ENCODE measurements around the gene CGNL1.

Gene CGNL1

GRCh38 chr15:57328897-57329296, 47.4 kb upstream of the CGNL1 start:
- H3K79me2 ChIP-seq (ENCODE audit: low read length) = no peaks in the 10 kb centered on the region

DNA sequence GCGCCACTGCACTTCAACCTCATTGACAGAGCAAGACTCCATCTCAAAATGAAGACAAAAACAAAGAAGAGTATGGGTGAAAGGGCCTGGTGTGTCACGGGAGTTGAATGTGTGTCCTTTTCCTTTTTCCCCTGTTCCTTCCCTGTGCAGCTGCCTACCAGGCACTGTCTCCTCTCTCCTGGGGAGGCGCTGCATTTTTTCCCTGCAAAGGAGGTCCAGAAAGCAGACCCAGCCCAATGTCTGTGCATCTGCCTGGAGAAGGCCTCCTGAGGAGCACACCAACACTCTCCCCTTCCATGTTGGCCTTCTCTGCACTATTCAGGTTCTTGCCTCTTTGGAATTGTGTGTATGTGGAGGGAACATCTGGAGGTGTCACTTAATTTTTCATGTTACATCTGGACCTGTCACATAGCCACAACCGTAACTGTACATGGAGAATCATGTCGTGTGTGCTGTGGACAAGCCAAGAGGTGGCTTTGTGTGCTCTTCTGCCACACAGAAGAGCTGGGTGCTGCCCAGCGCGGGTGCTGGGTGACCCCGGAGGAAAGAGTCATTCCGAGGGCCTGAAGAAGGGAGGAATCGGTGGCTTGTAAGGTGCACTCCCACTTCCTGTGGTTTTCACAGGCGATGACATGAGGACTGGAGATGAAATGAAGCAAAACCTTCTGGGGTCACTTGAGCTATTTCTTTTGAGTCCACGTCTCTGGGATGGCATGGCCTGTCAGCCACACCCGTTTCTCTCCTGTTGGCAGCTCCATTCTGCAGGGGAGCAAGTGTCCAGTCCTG, 46.5 kb upstream of the CGNL1 start:
- H4K20me1 ChIP-seq (ENCODE audit: insufficient read depth, low read length) = no peaks in the 10 kb centered on the region
- H3K27me3 ChIP-seq (ENCODE audit: low read depth, low read length) = peaks cover 20% of the 10 kb centered on the region
- H3K4me2 ChIP-seq (ENCODE audit: low read length) = no peak overlapping the region
- H3K27ac ChIP-seq (ENCODE audit: low read length) = no peak overlapping the region
- no peaks in the 10 kb centered on the region for H3K4me1 ChIP-seq (ENCODE audit: low read length)
- H2AFZ ChIP-seq (ENCODE audit: low read depth, low read length) = no peak overlapping the region
- no peak overlapping the region for H3K9ac ChIP-seq (ENCODE audit: low read length)
- no peaks in the 10 kb centered on the region for H3K9me3 ChIP-seq (ENCODE audit: insufficient read depth, low read length)
- H3K79me2 ChIP-seq (ENCODE audit: low read length) = no peaks in the 10 kb centered on the region
- no peak overlapping the region for H3K4me3 ChIP-seq (ENCODE audit: low read length)
- TF ChIP-seq EZH2phosphoT487 (IDR thresholded peaks at IDR 0.05; ENCODE audit: low read depth) (no peak), CTCF (IDR thresholded peaks at IDR 0.05; ENCODE audit: low read depth, low read length) (no peak)
- no peaks in the 10 kb centered on the region for H3K36me3 ChIP-seq (replicated peaks; ENCODE audit: low read depth, low read length)

More at GRCh38 chr15:57328897-57329296, 47.4 kb upstream of the CGNL1 start:
- Histone ChIP-seq H3K4me3 (ENCODE audit: low read length) (no peak overlapping the region), H2AFZ (ENCODE audit: low read depth, low read length) (no peak overlapping the region), H3K9ac (ENCODE audit: low read length) (no peak overlapping the region), H3K36me3 (replicated peaks; ENCODE audit: low read depth, low read length) (no peaks in the 10 kb centered on the region), H3K4me1 (ENCODE audit: low read length) (peaks cover 8% of the 10 kb centered on the region), H3K4me2 (ENCODE audit: low read length) (no peak overlapping the region), H3K27me3 (ENCODE audit: low read depth, low read length) (peaks cover 20% of the 10 kb centered on the region), H3K27ac (ENCODE audit: low read length) (no peak overlapping the region), H3K9me3 (ENCODE audit: insufficient read depth, low read length) (no peaks in the 10 kb centered on the region), H4K20me1 (ENCODE audit: insufficient read depth, low read length) (no peaks in the 10 kb centered on the region)
- TF ChIP-seq EZH2phosphoT487 (IDR thresholded peaks at IDR 0.05; ENCODE audit: low read depth) (no peak), CTCF (IDR thresholded peaks at IDR 0.05; ENCODE audit: low read depth, low read length) (no peak)

DNA sequence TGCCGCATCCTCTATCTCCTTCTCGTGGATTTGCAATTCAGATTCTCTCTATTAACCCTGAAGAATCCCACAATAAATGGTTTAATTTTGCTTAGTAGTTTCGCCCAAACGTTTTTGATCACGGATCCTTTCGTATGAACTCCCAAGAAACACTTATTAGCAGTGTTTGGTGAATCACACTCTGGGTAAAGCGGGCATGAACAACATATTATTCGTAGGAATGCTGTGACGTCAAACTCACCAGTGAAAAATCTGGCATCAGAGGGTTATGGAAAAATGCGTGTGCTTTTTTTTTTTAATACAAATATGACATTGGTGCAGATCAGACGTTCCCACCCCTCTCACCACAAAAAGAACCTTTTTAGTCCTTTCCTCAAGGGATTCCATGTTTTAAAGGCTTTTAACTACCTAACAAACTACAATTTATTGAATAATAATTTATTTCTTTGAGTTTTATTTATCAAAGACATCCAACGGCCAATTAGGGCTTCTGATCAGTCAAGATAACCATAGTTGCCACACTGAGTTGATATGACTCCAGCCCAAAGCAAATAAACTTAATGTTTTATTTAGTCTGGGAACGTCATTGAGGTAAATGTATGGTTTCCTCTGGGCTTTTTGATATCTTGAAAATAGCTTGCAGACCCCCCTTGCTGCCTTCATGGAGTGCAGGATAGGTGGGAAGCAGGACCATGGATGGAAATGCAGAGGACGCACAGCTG, 45.5 kb upstream of the CGNL1 start:
- H3K27ac ChIP-seq (ENCODE audit: low read length) = no peak overlapping the region
- no peak overlapping the region for H3K4me2 ChIP-seq (ENCODE audit: low read length)
- no peak overlapping the region for H2AFZ ChIP-seq (ENCODE audit: low read depth, low read length)
- H3K4me3 ChIP-seq (ENCODE audit: low read length) = no peak overlapping the region
- H3K9ac ChIP-seq (ENCODE audit: low read length) = no peak overlapping the region
- no peaks in the 10 kb centered on the region for H3K79me2 ChIP-seq (ENCODE audit: low read length)
- H3K27me3 ChIP-seq (ENCODE audit: low read depth, low read length) = peaks cover 20% of the 10 kb centered on the region
- no peaks in the 10 kb centered on the region for H3K9me3 ChIP-seq (ENCODE audit: insufficient read depth, low read length)
- no peaks in the 10 kb centered on the region for H3K4me1 ChIP-seq (ENCODE audit: low read length)
- no peaks in the 10 kb centered on the region for H4K20me1 ChIP-seq (ENCODE audit: insufficient read depth, low read length)
- no peak for TF ChIP-seq CTCF (IDR thresholded peaks at IDR 0.05; ENCODE audit: low read depth, low read length)
- no peak for TF ChIP-seq EZH2phosphoT487 (IDR thresholded peaks at IDR 0.05; ENCODE audit: low read depth)
- H3K36me3 ChIP-seq (replicated peaks; ENCODE audit: low read depth, low read length) = no peaks in the 10 kb centered on the region

DNA sequence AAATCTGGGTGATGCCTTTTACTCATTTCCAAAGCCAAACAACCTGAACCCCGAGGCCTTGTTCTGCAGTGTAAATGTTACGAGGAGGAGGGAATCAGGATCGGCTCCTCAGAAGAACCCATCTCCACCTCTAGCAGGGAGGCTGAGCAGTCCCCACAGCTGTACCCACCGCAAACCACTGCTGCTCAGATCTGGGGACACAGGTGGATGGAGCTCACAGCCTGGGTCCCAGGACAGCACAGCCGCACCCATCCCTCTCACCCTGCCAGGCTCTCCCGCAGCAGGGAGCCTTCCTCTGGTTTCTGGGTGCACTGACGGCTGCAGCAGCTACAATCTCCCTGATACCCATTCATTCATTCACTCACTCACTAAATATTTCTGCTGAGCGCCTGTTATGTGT, 44.0 kb upstream of the CGNL1 start:
- Histone ChIP-seq H3K4me2 (ENCODE audit: low read length) (no peak overlapping the region), H3K9me3 (ENCODE audit: insufficient read depth, low read length) (no peaks in the 10 kb centered on the region), H4K20me1 (ENCODE audit: insufficient read depth, low read length) (no peaks in the 10 kb centered on the region)

More for the DNA sequence above, 44.0 kb upstream of the CGNL1 start:
- Histone ChIP-seq H3K9ac (ENCODE audit: low read length) (no peak overlapping the region), H2AFZ (ENCODE audit: low read depth, low read length) (no peak overlapping the region), H3K4me3 (ENCODE audit: low read length) (no peak overlapping the region), H3K27ac (ENCODE audit: low read length) (no peak overlapping the region), H3K36me3 (replicated peaks; ENCODE audit: low read depth, low read length) (no peaks in the 10 kb centered on the region), H3K79me2 (ENCODE audit: low read length) (no peaks in the 10 kb centered on the region), H3K27me3 (ENCODE audit: low read depth, low read length) (peaks cover 20% of the 10 kb centered on the region), H3K4me1 (ENCODE audit: low read length) (no peaks in the 10 kb centered on the region)
- TF ChIP-seq EZH2phosphoT487 (IDR thresholded peaks at IDR 0.05; ENCODE audit: low read depth) (no peak), CTCF (IDR thresholded peaks at IDR 0.05; ENCODE audit: low read depth, low read length) (no peak)

Measured in OCI-LY3 (cell line).